NK-92 treated with Interleukin-12 subunit alpha and Interleukin-12 subunit beta, amount 100 ng/mL, for 24 hours (cell line): ENCODE data around the gene SENP3.
"Not testable (repeated sequence)": the region's sequence is repeated elsewhere in the genome, so short reads cannot be mapped to it uniquely, and the experiment has no call there.

ENCODE experiments used
- DNase-seq: peaks from one replicate; lab custom pipeline; 2025; lab: John Stamatoyannopoulos, UW

SENP3 gene

DNA sequence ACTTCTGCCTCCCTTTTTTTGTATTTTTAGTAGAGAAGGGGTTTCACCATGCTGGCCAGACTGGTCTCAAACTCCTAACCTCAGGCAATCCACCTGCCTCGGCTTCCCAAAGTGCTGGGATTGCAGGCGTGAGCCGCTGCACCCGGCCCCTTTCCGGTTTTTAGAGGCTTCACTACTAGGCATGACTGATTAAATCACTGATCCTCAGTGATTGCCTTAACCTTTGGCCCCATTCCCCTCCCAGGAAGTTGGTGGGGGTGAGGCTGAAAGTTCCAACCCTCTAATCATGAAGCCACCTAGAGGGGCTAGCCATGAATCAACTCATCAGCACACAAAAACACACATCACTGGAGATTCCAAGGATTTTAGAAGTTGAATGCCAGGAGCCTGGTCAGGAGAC is 35.8 kb downstream of the SENP3 start:
- not testable (repeated sequence) for DNase-seq

DNA sequence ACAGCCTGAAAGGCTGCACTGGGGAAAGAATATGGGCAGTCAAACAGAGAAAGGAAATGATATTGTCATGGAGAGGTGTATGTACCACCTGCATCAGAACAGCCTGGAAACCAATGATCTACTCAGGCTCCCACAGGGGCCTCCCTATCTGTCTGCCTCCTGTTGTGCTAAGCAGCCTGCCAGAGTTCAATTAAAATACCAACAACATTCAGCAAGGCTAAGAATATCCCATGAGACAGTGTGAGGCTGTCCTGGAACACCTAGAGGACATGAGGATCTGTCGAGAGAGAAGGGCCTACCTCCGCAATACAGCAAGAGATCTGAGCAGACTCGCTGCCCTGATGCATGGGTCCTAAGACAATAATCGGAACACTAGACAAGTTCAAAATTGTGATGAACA is 44.6 kb downstream of the SENP3 start:
- no peak for DNase-seq

GRCh38 chr17:7610641-7611040 is 48.9 kb downstream of the SENP3 start:
- no peak for DNase-seq

DNA sequence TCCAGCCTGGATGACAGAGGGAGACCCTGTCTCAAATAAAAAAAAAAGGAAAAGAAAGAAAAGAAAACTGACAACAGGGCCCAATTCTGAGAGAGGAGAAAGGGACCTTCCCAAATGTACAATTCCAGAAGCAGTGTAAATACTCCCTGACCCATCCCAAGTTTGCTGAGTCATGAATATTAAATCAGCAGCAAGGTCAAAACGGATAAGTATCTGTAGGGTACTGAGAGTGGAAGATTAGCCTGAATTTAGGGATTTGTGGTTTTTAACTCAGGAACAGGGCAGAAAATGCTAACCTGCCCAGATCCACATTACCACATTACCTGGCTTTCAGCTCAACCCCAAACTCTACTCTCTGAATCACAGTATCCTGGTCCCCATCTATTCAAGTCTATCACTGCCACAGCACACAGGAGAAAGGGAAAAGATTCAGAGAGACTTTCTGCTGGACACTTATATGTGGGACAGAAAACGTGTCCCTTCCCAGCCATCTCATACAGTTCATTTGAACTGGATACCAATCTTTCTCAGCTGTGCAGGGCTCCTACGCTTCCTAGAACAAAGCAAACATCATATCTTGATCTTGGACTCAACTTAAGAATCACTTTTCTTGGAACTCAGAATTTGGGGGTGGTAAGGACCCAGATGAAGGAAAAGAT is 50.0 kb downstream of the SENP3 start:
- DNase-seq: no peak

GRCh38 chr17:7612294-7612640 is 50.5 kb downstream of the SENP3 start:
- DNase-seq: no peak

GRCh38 chr17:7613769-7614424 is 52.2 kb downstream of the SENP3 start:
- no peak for DNase-seq

- DNase-seq: peak; percentile 97
Measured at GRCh38 chr17:7614425-7615264, 52.9 kb downstream of the SENP3 start, which contains the start of gene FXR2. Gene FXR2, minus strand, starts transcription at chr17:7614897. Its CDS starts 365 bp downstream, at chr17:7614532.

- DNase-seq: no peak
Measured at GRCh38 chr17:7615265-7615747, 53.6 kb downstream of the SENP3 start.

- DNase-seq: no peak
Measured at GRCh38 chr17:7618608-7619007, 56.9 kb downstream of the SENP3 start.

DNA sequence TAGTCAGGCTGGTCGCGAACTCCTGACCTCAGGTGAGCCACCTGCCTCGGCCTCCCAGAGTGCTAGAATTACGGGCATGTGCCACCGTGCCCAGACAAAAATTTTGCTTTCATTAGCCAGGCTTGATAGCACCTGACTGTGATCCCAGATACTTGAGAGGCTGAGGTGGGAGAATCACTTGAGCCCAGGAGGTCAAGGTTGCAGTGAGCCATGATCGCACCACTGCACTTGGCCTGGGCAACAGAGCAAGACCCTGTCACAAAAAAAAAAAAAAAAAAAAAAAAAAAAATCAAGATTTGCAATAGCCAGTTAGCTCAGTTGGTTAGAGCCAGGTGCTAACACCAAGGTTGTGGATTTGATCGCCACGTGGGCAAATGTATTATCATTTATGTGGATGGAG is 59.1 kb downstream of the SENP3 start:
- no peak for DNase-seq
